HepG2 (cell line): ENCODE measurements around the gene PLLP. TPM values are rescaled to one million over a fixed set of nuclear protein-coding genes. Genes with fewer than 3 reads are reported as not detected.
A peak's percentile ranks its signal among the peaks of the same experiment; 100 is the strongest.

Experiments used
- BRD4 ChIP-seq: sonication (generic); formaldehyde crosslinking; IDR thresholded peaks from 2 replicates; pipeline ENCODE4 v1.4.0; 2020; ENCODE audit warnings: missing genetic modification reagents
- DPF2 ChIP-seq: sonication (generic); formaldehyde crosslinking; IDR thresholded peaks from 2 replicates; pipeline ENCODE4 v1.4.0; 2020; ENCODE audit warnings: mild to moderate bottlenecking, low read depth, missing genetic modification reagents, borderline replicate concordance
- ETV5 ChIP-seq: IDR thresholded peaks from 2 replicates; pipeline ENCODE4 v1.6.1; 2018; ENCODE audit warnings: missing biosample characterization, missing genetic modification reagents, inconsistent platforms, borderline replicate concordance
- POLR2AphosphoS2 ChIP-seq: IDR thresholded peaks from 2 replicates; pipeline ENCODE4 v1.6.1; 2011; ENCODE audit warnings: low read depth, low read length, improper control_type of control experiment
- SMARCC2 ChIP-seq: fragments of 450-650 bp; IDR thresholded peaks from 2 replicates; pipeline ENCODE4 v1.6.1; 2017; ENCODE audit warnings: antibody characterized with exemption, mild to moderate bottlenecking
- SOX6 ChIP-seq, 2 experiments: fragments of 450-650 bp in 1 of 2; sonication (generic) in 1 of 2; formaldehyde crosslinking in 1 of 2; IDR thresholded peaks; 2 replicates each; pipeline versions ENCODE4 v1.4.0 to v1.6.1; 2017 to 2020; ENCODE audit warnings: antibody characterized with exemption in 1 of 2, mild to moderate bottlenecking in 1 of 2, missing genetic modification reagents in 1 of 2
- TBX3 ChIP-seq: fragments of 450-650 bp; IDR thresholded peaks from 2 replicates; pipeline ENCODE4 v1.6.1; 2017; ENCODE audit warnings: antibody characterized with exemption, mild to moderate bottlenecking, inconsistent platforms, borderline replicate concordance
- XBP1 ChIP-seq: sonication (generic); formaldehyde crosslinking; IDR thresholded peaks from 2 replicates; pipeline ENCODE4 v1.5.0; 2020; ENCODE audit warnings: missing genetic modification reagents
- ZFP82 ChIP-seq: sonication (generic); formaldehyde crosslinking; IDR thresholded peaks from 2 replicates; pipeline ENCODE4 v1.5.1; 2020; ENCODE audit warnings: mild to moderate bottlenecking, missing genetic modification reagents, borderline replicate concordance
- ZNF180 ChIP-seq: sonication (generic); formaldehyde crosslinking; IDR thresholded peaks from 2 replicates; pipeline ENCODE4 v1.4.0; 2020; ENCODE audit warnings: low read depth, missing genetic modification reagents, borderline replicate concordance
- ZNF326 ChIP-seq: sonication (generic); formaldehyde crosslinking; IDR thresholded peaks from 2 replicates; pipeline ENCODE4 v1.4.0; 2020; ENCODE audit warnings: missing genetic modification reagents, borderline replicate concordance
- ZNF496 ChIP-seq: sonication (generic); formaldehyde crosslinking; IDR thresholded peaks from 2 replicates; pipeline ENCODE4 v1.8.1; 2023; ENCODE audit warnings: mild to moderate bottlenecking, moderate library complexity, missing genetic modification reagents; ENCODE audit not compliant: insufficient replicate concordance
- ZNF589 ChIP-seq: sonication (generic); formaldehyde crosslinking; conservative IDR thresholded peaks from 2 replicates; pipeline ENCODE4 v1.8.0; 2022; ENCODE audit warnings: mild to moderate bottlenecking, moderate library complexity, missing genetic modification reagents
- ZNF776 ChIP-seq: sonication (generic); formaldehyde crosslinking; IDR thresholded peaks from 2 replicates; pipeline ENCODE4 v1.4.0; 2020; ENCODE audit warnings: mild to moderate bottlenecking, missing genetic modification reagents
- polyA plus RNA-seq, 8 experiments: library from polyadenylated mRNA; depleted of rRNA in 3 of 8; stranded (reverse) in 7 of 8; unstranded in 1 of 8; fragments of >200 nt; fragmentation: Illumina TruSeq in 4 of 8; extraction: Trizol in 4 of 8; gene quantifications; 2 replicates each; pipeline versions ENCODE4 v1.2.1 to v1.2.3, GENCODE V29; 2011 to 2016; ENCODE audit warnings: low read depth in 4 of 8, missing spikeins in 1 of 8, mixed read lengths in 1 of 8; ENCODE audit not compliant: insufficient read depth in 1 of 8
- total RNA-seq, 5 experiments: library from RNA; depleted of rRNA; stranded (reverse); fragments of >200 nt; fragmentation: Illumina TruSeq; extraction: Trizol; gene quantifications; 2 replicates each; pipeline ENCODE4 v1.2.3, GENCODE V29; 2016; ENCODE audit warnings: low read depth in 1 of 5
- TF ChIP-seq, protein P1 (sequence below): sonication (generic); formaldehyde crosslinking; IDR thresholded peaks from 2 replicates; pipeline ENCODE4 v1.4.0; 2020; ENCODE audit warnings: missing genetic modification reagents; ENCODE audit errors: not compliant biosample characterization
- TF ChIP-seq, protein P2 (sequence below): sonication (generic); formaldehyde crosslinking; IDR thresholded peaks from 2 replicates; pipeline ENCODE4 v1.4.0; 2020; ENCODE audit warnings: missing genetic modification reagents
- TF ChIP-seq, protein P3 (sequence below): sonication (generic); formaldehyde crosslinking; IDR thresholded peaks from 2 replicates; pipeline ENCODE4 v1.4.0; 2020; ENCODE audit warnings: missing genetic modification reagents, borderline replicate concordance
- TF ChIP-seq, protein P4 (sequence below): sonication (generic); formaldehyde crosslinking; IDR thresholded peaks from 2 replicates; pipeline ENCODE4 v1.4.0; 2020; ENCODE audit warnings: missing genetic modification reagents, mild to moderate bottlenecking, borderline replicate concordance
- TF ChIP-seq, protein P5 (sequence below): sonication (generic); formaldehyde crosslinking; IDR thresholded peaks from 2 replicates; pipeline ENCODE4 v1.5.0; 2020; ENCODE audit warnings: missing genetic modification reagents

Gene PLLP
- total and polyA plus RNA-seq, 2 of the 13 experiments (the other 11 are each of a cell fraction or from before 2014, with no cell fraction given): 60.6 to 127 TPM

DNA sequence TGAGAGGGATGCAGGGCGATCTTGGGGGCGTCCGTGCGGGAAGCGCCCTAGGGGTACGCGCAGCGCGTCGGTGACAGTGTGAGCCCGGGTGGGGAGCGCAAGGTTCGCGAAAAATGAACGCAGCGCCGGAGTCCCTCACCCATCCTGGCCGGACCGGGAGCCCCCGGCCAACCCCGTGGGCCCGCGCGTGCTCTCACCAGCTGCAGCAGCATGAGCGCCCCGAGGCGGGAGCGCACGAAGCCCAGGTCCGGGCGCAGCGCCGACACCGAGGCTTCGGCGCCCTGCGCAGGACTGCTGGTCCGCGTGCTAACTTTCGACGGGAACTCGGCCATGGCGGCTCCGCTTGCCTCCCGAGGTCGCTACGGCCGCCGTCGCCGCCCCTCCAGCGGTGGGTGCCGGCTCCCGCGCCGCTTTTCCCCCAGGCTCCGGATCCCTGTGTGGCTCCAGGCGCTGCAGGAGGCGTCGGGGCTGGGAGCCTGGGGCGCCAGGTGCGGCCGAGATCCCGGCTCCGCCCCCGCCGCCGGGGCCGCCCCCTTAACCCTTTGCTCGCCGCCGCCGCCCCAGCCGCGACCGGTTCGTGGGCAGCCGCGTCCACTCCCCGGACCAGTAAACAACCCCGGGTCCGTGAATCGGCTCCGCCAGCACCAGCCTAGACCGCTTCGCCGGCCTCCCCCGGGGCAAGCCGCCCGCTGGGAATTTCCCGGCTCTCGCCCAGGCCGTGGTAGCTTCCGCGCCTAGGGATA lies at the start of gene PLLP (continued):
- TF ChIP-seq ZFP82 (CRISPR knock-in tag) (no peak), ETV5 (CRISPR knock-in tag) (no peak), ZNF326 (CRISPR knock-in tag) (no peak), ZNF776 (peak; percentile 96), SOX6 (IDR thresholded peaks at IDR 0.05) (no peak), SOX6 (CRISPR knock-in tag; IDR thresholded peaks at IDR 0.05) (no peak), POLR2AphosphoS2 (no peak), ZNF496 (no peak), XBP1 (CRISPR knock-in tag) (0 out of 2 replicates have a peak, but pooled peaks have one; percentile 58), ZNF180 (CRISPR knock-in tag) (no peak), DPF2 (peak; percentile 69; the same call in 1 of the 2 replicates), SMARCC2 (no peak), TBX3 (peak; percentile 7; the same call in 1 of the 2 replicates), ZNF589 (peak; percentile 39; the same call in 1 of the 2 replicates), BRD4 (peak; percentile 71)
- TF ChIP-seq, protein P1, sequence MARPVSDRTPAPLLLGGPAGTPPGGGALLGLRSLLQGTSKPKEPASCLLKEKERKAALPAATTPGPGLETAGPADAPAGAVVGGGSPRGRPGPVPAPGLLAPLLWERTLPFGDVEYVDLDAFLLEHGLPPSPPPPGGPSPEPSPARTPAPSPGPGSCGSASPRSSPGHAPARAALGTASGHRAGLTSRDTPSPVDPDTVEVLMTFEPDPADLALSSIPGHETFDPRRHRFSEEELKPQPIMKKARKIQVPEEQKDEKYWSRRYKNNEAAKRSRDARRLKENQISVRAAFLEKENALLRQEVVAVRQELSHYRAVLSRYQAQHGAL: peak; percentile 89
- TF ChIP-seq, protein P2, sequence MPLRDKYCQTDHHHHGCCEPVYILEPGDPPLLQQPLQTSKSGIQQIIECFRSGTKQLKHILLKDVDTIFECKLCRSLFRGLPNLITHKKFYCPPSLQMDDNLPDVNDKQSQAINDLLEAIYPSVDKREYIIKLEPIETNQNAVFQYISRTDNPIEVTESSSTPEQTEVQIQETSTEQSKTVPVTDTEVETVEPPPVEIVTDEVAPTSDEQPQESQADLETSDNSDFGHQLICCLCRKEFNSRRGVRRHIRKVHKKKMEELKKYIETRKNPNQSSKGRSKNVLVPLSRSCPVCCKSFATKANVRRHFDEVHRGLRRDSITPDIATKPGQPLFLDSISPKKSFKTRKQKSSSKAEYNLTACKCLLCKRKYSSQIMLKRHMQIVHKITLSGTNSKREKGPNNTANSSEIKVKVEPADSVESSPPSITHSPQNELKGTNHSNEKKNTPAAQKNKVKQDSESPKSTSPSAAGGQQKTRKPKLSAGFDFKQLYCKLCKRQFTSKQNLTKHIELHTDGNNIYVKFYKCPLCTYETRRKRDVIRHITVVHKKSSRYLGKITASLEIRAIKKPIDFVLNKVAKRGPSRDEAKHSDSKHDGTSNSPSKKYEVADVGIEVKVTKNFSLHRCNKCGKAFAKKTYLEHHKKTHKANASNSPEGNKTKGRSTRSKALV (CRISPR knock-in tag): peak; percentile 98
- TF ChIP-seq, protein P3, sequence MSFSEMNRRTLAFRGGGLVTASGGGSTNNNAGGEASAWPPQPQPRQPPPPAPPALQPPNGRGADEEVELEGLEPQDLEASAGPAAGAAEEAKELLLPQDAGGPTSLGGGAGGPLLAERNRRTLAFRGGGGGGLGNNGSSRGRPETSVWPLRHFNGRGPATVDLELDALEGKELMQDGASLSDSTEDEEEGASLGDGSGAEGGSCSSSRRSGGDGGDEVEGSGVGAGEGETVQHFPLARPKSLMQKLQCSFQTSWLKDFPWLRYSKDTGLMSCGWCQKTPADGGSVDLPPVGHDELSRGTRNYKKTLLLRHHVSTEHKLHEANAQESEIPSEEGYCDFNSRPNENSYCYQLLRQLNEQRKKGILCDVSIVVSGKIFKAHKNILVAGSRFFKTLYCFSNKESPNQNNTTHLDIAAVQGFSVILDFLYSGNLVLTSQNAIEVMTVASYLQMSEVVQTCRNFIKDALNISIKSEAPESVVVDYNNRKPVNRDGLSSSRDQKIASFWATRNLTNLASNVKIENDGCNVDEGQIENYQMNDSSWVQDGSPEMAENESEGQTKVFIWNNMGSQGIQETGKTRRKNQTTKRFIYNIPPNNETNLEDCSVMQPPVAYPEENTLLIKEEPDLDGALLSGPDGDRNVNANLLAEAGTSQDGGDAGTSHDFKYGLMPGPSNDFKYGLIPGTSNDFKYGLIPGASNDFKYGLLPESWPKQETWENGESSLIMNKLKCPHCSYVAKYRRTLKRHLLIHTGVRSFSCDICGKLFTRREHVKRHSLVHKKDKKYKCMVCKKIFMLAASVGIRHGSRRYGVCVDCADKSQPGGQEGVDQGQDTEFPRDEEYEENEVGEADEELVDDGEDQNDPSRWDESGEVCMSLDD (CRISPR knock-in tag): peak; percentile 34; the same call in 1 of the 2 replicates
- TF ChIP-seq, protein P4, sequence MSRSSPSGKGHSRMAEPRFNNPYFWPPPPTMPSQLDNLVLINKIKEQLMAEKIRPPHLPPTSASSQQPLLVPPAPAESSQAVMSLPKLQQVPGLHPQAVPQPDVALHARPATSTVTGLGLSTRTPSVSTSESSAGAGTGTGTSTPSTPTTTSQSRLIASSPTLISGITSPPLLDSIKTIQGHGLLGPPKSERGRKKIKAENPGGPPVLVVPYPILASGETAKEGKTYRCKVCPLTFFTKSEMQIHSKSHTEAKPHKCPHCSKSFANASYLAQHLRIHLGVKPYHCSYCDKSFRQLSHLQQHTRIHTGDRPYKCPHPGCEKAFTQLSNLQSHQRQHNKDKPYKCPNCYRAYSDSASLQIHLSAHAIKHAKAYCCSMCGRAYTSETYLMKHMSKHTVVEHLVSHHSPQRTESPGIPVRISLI (CRISPR knock-in tag): no peak
- TF ChIP-seq, protein P5, sequence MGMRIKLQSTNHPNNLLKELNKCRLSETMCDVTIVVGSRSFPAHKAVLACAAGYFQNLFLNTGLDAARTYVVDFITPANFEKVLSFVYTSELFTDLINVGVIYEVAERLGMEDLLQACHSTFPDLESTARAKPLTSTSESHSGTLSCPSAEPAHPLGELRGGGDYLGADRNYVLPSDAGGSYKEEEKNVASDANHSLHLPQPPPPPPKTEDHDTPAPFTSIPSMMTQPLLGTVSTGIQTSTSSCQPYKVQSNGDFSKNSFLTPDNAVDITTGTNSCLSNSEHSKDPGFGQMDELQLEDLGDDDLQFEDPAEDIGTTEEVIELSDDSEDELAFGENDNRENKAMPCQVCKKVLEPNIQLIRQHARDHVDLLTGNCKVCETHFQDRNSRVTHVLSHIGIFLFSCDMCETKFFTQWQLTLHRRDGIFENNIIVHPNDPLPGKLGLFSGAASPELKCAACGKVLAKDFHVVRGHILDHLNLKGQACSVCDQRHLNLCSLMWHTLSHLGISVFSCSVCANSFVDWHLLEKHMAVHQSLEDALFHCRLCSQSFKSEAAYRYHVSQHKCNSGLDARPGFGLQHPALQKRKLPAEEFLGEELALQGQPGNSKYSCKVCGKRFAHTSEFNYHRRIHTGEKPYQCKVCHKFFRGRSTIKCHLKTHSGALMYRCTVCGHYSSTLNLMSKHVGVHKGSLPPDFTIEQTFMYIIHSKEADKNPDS: peak; percentile 68; the same call in 1 of the 2 replicates
